Stimulated activated CD4-positive, alpha-beta T cell treated with anti-CD3 and anti-CD28 coated beads, Interleukin-15, amount 100 ng/mL, for 24 hours (primary cell): Measurements from ENCODE around the gene FOXQ1.

ENCODE experiments used
- DNase-seq: peaks from one replicate; pipeline ENCODE4 v3.0.0-alpha.2; 2020

Gene FOXQ1, protein sequence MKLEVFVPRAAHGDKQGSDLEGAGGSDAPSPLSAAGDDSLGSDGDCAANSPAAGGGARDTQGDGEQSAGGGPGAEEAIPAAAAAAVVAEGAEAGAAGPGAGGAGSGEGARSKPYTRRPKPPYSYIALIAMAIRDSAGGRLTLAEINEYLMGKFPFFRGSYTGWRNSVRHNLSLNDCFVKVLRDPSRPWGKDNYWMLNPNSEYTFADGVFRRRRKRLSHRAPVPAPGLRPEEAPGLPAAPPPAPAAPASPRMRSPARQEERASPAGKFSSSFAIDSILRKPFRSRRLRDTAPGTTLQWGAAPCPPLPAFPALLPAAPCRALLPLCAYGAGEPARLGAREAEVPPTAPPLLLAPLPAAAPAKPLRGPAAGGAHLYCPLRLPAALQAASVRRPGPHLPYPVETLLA

DNA sequence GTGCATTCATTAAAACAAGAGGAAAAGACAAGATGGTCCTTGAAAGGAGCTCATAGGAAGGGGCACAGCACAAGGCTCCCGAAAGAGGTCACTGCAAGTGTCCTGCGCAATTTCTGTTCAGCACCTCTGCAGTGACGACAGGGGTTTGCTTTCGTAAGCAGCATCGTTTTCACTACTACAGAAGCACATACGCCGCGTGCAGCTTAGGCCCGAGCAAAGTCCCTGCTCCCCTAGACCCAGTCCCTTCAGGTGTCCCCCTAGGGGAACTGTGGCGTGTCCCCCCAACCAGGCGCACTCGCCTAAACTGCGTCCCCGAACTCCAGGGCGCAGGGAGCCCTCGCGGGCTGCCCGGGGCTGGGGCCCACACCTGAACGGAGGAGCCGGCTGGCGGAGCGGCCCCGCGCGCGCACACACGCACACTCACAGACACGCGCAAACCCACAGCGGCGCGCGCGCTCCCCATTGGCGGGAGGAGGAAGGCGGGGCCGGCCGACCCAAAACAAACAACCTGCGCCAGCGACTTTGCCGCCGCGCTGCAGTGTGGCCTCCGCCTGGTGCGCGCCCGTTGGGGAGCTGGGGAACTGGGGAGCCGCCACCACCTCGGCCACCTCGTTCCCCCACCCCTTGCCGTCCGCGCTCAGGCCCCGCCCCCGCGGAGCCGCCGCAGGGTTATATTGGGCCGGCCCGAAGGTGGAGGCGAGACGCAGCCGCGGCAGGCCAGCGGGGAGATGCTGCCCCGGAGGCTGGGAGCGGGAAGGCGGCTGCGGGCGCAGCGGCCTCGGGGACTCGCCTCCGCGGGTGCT lies at the start of gene FOXQ1:
FOXQ1 (plus strand) TSS at position 699 of the 803 bp plus-strand sequence. CDS start 607 bp downstream, outside the sequence.
- peak; percentile 47 for DNase-seq

DNA sequence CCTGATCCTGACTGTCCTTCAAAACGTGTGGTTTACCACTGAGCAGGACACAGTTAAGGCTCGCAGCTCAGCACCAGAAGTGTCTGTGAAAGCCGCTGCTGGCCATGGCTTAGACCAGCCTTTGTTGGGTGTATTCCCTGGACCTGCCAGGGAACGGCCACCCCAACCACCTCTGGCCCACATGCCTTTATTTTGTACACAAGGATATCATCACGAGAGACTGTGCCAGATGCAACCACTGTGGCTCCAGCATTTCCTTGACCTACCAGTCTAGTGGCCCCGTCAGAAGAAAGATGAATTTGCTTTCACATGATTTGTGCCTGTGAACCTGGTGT lies 49.2 kb upstream of the FOXQ1 start:
- no peak for DNase-seq

DNA sequence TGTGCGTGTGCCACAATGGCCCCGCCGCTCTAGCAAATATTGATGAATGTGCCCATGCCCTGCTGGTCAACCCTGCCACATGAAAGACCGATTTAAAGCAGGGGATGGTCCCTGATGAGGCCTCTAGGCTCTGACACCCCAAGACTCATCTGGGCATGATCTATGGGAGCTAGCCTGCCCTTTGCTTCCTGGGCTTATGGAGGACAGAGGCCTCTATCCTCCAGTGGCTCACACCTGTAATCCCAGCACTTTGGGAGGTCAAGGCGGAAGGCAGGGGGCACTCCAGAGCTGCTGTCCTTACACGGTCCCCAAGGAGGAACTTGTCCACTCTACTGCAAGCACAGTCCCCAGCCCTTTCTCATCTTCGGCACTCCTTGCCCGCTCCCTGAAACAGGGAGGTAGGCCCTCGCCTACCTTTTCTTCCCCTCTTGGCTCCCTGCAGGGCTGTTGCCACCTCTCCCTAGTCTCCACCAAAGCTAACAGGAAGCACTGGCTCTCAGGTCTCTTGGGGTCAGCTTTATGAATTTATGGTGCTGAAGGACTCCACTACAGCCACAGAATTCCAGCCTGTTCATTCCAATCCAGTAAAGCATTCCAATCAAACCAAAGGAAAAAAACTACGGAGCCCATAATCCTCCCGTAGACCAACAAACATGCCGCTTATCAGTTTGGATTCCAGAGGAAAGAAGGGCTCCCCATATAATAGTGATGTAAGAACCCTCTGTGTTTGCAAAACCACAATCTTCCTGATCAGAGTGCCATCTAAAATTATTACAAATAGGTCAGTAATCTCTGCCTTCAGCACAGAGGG lies 48.7 kb upstream of the FOXQ1 start:
- DNase-seq = no peak

DNA sequence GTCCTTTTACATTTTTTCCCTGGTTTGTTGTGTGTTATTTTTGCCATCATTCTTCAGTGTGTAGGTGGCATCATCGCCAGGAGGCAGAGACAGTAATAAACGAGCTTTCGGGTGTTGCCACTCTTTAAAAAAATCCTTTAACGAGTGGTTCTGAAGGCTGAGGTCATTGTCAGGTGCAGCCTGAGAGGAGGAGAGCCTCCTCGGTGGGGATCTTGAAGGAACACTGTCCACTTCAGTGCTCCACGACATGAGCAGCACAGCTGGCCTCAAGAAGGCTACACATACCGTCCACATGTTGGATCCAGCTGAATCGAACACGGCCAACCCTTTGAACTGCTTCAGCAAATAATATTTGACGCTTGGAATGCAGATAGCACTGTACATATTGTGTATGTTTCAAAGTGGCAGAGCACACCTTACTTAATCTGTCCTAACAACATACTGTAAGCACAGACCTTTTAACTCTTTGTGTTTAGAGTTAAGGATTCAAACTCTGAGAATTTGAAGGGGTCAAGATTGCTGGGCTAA lies 48.0 kb upstream of the FOXQ1 start:
- DNase-seq = no peak

DNA sequence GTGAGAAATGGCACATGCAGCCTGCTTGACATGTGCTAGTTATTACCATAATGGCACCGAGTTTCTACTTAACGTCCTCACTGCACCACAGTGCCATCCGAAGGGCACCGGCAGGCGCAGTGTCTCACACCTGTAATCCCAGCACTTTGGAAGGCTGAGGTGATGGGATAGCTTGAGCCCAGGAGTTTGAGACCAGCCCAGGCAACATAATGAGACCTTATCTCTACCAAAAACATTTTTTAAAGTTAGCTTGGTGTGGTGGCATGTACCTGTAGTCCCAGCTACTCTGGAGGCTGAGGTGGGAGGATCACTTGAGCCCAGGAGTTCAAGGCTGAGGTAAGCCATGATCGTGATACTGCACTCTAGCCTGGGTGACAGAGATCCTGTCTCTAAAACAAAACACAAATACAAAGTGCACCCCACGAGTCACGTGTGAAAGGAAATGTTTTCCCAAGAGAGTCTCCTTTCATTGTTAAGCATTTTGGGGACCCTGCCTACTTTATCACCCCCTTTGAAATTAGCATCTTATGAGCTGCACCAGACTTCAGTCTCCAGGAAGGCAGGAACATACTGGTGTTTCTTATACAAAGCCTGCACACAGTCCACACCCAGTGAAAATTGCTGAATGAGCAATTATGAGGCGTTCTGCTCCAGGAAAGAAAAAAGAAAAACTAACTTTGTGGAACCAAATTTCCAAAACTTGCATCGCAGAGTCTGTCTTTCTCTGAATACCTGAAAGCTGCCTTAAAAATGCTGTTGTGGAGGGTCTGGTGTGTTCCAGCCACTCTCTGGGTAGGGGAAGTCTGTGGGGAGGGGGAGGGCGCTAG lies 47.1 kb upstream of the FOXQ1 start:
- DNase-seq = no peak

DNA sequence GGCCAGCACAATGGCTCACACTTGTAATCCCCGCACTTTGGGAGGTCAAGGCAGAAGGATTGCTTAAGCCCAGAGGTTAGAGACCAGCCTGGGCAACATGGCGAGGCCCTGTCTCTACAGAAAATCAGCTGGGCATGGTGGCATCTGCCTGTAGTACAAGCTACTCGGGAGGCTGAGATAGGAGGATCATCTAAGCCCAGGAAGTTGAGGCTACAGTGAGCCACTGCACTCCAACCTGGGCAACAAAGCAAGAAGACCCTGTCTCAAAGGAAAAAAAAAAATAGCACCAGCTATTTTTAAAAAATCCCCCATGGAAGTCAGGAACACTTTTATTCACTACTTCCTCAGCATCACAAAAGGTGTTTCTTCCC lies 45.2 kb upstream of the FOXQ1 start:
- no peak for DNase-seq

DNA sequence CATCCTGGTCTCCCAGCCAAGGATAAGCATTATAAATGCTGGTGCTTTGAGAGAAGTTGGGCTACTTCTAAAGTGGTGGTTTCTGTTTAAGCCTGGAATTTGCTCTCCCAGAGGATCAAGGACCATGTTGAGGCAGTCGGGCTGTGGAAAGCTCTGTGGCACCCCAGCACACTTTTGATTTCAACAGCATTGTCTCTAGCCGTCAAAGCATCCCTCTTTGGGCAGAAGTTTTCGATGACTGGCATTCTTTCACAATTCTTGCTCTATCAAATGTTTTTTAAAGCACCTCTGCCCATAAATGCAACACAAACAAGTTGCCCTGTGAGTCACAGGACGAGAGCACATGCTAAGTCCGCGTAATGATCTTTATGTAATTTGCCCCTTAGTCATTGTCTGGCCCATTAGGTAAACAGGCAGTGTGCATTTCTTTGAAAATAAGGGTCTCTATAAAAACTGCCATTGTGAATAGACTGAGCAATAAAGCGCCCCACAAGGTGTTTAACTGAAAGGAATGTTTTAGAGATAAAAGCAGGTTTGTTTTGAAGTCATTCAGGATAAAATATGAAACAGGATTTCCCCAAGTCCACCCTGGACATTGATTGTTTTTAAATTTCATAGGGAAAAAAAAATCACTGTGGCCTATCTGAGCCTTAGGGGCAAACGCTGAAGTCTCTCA lies 44.7 kb upstream of the FOXQ1 start:
- no peak for DNase-seq

DNA sequence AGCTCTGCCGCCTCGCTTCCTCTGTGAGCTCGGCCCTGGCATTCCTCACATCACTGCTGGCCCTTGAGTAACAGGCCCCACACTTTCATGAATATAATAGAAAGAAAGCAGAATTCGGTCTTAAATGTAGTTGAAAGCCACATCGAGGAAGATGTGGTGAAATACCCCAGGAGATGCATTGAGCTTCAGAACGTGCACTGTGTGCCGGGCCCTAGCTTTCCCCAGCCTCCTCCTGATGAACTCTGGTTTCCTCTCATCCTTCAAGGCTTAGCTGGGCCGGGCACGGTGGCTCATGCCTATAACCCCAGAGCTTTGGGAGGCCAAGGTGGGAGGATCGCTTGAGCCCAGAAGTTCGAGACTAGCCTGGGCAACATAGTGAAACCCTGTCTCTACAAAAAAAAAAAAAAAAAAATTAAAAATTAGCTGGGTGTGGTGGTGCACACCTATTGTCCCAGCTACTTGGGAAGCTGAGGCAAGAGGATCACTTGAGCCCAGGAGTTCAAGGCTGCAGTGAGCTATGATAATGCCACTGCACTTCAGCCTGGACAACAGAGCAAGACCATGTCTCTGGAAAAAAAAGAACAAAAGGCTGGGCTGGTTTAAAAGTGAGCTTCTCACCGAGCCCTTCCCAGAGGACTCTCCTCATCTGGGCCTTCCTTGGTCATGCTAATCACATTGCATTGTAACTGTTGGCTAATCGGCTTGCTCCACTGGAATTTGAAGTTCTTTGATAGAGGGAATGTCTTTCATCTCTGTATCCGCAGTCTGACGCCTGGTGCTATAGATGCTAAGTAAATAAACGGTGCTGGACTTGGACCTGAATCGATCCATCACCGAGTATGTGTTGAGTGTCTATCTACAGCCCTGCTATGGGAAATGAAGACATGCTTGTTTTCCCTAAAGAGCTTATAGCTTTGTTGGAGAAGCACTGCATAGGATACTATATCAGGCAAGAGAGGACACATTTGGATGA lies 43.8 kb upstream of the FOXQ1 start:
- DNase-seq = no peak

DNA sequence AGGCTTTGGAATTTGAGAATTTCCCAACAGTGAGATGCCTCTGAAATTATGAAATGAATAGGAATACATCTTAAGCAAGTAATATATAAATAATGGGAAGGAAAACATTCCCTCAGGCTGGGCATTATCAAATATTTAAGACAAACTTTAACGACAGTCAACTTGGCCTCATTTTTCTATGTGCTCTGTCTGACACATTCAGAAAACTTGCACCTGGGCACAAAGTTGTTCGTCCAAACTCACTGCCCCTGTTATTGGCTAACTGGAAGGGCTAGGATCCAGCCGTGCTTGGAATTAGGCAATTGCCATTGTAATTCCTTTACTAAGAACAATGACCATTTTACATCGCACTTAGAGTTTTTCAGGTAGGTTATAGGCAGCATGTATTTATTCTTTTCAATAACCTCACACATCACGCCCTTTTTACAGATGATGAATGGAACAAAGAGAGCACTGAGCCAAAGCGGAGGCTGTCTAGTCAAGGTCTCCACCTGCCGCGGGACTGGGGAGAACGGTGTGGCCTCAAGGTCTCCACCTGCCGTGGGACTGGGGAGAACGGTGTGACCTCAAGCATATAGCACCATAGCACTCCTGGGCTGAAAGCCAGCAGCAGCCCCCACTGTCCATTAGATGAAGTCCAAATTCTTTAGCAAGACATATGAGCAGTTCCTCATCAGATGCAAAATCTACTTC lies 40.7 kb upstream of the FOXQ1 start:
- DNase-seq = no peak

DNA sequence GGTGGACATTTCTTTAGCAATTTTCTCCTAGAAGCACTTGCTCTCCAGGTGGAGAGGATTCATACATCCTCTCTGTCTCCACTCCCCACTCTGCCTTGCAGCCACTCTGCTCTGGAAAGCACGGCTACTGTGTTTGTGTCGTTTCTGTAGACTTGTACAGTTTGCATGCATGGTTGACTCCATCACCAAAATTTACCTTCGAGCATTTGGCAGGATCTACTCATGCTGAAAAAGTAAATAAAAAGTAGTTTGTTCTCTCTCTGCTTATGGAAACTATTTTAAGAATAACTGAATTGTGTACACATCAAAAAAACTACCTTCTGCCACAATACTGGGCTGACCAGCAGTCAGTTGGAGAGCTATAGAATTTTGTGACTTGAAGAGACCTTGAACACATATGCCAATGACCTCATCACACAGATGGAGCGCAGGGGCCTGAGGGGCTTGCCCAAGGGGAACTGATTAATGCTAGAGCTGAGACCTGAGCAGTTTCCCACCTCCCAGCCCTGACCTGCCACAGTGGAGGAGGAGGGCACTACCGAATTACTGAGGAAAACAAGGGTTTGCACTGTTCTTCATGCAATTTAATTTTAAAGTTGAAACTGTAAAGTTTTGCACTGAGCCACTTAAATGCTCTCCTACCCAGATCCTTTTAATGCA lies 33.7 kb upstream of the FOXQ1 start:
- no peak for DNase-seq

DNA sequence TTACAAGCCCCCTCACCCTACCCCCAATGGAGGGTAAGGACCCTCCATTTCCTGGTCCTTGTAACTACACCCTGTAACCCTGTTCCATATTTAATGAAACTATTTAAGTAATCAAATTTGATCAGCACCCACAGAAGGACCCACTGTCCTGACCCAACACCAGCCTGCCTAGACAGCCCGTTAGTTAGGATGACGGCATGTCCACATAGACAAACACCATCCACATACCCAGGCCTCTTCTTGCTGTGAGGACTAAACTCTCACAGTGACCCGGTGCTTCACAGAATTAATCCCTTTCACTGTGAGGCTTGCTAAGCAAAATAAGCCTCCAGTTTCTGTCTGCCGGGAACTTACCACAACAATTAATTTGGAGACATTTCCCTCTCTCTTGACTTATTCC lies 32.8 kb upstream of the FOXQ1 start:
- DNase-seq = no peak

DNA sequence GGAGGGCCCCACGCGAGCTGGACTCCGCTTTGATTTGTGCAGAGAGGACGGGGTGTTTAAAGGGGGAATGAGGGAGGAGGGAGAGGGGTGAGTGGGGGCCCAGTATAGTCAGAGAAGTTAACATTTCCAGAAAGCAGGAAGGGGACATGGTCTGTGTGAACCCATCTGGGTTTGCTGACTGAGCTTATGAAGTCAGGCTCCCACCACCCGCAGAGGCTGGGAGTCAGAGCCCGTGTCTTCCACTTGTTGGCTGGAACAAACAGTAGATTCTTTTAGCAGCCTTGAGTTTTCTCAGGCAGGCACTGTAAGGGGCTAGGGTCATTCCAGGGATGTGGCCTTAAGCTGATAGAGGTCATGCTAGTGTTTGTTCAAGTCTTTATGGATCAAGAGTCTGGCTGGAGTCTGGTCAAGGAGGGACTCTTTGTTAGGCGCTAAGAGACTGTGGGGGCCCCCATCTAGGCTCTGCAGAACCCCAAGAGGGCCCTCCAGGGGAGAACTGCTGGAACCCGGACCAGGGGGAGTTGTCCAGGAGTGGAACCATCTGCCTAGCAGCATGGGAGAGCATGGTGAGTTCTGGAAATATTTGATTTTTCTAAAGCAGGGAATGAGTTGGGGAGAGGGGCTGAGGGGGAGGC lies 31.1 kb upstream of the FOXQ1 start:
- no peak for DNase-seq

DNA sequence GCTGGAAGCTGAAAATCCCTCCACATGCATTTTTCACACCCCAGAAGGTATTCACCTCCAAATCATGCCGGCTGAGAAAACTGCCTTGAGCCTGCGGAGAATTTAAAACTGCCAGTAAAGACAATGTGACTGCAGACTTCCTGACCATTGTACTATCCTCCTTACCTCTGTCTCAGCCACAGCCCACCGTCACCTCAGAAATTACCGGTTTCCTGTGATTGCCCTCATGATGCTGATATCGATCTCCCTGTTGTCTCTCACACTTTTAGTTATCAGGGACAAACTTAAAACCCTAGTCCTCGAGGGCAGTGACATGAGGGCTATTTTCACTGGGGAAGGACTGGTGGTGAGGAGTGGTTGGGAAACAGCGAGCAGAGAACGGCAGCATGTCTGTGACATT lies 30.2 kb upstream of the FOXQ1 start:
- no peak for DNase-seq

DNA sequence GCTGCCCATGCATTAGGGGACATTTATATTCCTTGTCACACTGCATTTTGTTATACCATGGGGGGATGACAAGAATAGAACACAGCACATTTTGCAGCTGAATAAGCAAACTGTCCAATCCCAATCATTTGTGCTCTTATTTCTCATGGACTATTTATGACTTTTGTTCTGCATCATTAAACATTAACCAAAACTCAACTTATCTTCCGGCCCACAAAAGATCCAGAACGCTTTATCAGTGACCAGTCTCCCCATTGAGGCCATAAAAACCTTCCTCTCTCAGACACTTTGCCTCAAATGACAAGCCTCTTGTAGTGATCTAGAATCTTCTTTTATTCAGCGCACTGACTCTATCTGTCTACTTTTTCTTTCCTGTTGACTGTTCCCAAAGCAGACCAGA lies 28.4 kb upstream of the FOXQ1 start:
- DNase-seq = no peak

DNA sequence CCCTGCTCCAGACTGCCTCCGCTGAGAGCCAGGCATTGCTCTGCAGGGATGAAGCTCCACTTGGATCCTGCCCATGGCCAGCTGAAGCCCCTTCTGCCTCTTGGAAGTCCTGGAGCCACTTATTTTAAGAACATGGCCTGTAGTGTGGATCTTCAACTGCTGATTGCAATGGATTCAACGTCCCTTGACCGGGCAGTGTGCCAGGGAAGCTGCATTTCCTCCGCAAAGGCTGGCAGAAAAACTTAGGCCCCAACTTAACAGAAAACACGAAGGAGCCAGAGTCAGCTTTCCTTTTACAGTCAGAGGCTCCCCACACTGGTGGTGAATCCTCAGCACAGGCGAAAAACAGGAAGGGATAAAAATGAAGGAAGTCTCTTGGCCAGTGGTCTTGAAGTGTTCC lies 26.3 kb upstream of the FOXQ1 start:
- DNase-seq = no peak

DNA sequence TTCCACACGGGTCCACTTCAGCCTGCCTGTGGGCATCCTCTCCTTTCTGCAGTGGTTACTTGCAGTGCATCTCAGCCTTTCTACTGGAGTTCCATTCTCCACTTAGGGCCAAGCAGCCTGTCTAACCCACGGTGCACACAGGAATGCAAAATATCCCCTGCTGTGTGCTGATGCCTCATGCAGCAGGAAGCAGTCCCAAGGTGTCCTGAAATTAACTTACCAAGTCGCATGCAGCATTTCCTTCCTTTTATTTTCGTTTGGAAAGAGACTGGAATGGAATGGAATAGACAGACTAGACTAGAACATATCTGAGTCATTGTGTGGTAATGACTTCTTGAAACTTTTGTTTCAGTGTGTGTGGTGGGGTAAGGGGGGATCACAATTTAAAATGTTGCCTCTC lies 25.9 kb upstream of the FOXQ1 start:
- no peak for DNase-seq

DNA sequence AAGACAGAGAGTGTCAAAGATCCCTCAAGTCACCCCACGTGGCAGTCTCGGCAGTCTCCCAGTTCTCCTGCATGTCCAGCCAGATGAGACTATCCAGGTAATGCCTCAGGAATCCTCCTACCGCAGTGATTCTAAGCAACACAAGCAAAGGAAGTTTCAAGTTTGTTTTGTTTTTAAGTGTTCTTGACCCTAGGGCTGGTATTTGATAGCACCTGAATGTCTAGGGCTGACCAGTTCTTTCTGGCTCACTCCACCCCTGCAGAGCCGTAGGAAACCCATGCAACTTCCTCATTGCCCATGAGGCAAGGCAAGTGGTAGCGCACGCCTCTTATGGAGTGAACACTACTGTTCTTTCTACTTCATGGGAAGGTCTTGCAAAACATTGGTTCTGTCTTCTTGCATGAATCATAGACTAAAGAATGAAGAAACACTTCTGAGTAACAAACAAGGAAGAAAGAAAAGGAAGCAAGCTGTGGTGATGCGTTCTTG lies 24.8 kb upstream of the FOXQ1 start:
- DNase-seq = no peak

DNA sequence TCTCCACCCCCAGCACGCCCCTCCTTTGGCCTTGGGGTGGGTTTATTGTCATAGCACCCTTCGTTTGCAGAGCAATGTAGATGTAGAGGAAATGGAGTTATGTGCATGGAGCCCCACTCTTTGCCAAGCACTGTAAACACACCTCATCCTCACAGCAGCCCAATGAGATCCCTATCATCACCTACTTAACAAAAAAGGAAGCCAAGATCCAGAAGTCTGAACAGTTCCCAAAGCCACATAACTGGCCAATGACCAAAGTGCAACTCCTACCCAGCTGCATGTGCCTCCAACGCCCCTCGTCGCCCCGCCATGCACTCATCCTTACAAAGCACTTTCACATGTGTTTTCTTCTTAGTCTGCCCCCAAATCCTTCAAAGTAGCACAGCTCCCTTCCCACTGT lies 21.8 kb upstream of the FOXQ1 start:
- no peak for DNase-seq

DNA sequence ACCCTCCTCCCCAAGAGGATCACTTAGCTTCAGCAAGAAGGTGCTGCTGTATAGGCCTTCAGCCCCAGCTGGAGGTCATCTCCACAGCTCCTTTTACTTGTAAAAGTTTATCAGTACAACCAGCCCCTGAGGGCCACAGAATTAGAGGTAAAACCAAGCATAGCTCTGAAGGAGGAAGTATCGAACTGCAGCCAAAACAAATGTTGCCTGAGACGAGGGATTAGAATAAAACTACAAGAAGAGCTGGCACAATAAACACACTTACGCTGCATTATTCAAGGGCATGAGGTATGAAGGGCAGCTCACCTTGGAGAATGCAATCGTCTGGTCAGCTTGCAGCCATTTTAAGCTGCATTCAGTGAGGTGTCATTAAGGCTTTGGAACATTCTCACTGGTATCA lies 21.1 kb upstream of the FOXQ1 start:
- no peak for DNase-seq
